HG03025 (cell line): Measurements from ENCODE around the gene NAALADL2.

ENCODE experiments used
- ATAC-seq: cut with Tn5 transposase; IDR thresholded peaks from one replicate; pipeline ENCODE4 v1.9.1; 2021; ENCODE audit warnings: mild to moderate bottlenecking, moderate library complexity; ENCODE audit not compliant: unreplicated experiment, low FRiP score

NAALADL2 gene

DNA sequence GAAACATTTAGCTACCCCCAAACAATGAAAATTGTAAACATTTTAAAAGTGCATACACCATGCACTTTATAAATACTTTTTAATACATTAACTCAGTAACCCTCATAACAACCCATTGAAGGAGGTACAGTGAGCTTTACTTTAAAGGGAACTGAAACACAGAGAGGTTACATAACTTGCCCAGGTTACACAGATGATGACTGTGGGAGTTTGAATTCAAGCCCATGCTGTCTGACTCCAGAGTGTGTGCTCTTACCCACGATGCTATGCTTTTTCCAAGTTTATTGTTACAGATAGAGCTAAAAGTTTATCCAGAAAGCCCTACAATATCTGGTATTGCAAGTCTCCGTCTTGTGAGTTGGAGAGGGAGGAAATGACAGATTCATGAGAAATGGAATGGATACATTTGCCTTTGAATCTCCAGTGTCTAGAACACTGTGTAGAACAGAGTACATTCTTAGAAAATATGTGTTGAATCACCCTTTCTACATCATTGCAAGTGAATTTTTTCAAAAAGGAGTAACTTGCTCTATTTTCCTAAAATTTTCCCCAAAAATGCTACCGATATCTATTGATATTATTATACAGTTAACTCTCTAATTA is 428.3 kb downstream of the NAALADL2 start:
- peak; percentile 100 for ATAC-seq

DNA sequence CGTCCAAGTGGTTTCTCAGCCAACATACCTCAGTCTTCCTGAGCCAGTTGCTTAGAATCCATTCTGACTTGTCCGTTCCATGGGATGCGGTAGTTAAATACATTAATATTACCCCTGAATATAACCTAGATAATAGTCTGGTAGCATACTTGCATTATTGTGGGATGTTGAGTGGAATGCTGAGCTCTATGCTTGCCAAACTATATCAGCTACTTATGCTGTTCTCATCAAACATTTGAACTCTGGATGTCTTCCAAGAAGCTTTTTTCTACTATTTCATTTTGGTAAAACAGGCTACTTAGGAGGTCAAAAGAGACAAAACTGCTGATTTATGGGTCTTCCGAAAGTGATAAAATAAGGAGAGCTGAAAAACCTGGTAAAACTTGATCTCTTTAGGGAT is 429.5 kb downstream of the NAALADL2 start:
- ATAC-seq: no peak

DNA sequence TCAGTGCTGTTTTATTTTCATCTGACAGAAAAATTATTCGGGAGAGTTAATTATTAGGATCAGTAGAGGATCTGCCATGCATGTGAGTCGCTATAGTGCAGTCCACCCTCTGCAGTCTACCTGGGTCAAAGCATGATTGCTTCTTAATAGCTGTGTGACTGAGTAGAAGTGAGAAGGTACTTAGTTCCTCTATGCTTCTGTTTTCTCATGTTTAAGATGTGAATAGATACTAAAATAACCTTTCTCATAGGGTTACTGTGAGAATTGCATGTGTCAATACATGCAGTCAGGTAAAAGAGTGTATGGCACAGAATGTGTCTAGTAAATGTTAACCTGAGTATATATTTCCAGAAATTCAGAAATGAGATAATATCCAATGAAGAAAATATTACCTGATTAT is 435.7 kb downstream of the NAALADL2 start:
- ATAC-seq: no peak

DNA sequence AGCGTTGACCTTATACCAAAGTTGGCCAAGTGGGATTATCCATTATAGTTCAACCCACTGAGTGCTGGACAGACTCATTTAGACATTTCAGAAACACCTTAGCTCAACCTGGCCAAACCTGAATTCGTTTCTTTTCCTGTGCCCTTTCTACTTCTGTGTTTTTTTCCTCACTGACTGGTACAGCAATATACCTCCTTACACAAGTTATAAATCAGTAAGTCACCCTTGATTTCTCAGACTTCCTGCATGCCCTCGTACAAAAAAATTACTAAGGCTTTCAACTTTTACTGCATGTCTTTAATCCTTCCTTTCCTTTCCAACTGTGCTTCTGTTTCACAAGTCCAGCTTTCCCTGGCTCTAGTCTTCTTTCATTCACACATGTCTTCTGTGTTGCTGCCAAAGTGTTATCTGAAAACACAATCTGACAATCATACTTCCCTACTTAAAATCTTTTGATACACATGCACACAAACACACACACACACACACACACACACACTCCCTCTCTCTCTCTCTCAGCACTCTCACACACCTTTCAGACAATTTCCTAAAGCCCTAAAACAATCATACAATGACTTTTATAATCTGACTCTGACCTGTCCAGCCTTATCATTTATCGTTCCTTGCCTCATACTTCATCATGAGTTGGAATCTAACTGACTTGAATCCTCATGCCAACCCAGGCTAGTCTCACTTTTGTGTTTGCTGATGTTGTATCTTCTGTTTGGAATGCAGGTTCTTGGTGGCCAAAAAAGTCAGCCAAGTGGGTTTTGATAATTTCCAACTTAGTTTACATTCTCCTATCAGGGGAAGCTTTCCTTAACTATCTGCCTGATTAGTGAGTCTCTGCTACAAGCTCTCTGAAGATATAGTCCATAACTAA is 436.4 kb downstream of the NAALADL2 start:
- no peak for ATAC-seq

DNA sequence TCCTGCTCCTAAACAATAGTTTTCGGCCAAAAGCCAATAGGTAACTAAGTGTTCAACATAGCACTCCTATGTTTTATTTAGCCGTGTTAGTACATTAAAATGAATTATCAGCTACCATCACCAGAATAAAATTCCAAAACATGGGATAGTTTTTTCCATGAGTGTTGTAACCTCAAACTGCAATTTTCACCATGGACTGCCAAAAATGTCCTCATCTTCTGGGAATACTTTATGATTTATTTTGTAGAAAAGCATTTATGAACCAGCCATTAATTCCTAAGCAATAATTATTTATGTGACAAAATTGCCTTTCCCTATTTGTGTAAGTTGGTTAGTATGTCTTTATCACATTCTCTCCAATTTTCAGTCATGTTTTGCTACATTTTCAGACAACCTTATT is 438.1 kb downstream of the NAALADL2 start:
- no peak for ATAC-seq

DNA sequence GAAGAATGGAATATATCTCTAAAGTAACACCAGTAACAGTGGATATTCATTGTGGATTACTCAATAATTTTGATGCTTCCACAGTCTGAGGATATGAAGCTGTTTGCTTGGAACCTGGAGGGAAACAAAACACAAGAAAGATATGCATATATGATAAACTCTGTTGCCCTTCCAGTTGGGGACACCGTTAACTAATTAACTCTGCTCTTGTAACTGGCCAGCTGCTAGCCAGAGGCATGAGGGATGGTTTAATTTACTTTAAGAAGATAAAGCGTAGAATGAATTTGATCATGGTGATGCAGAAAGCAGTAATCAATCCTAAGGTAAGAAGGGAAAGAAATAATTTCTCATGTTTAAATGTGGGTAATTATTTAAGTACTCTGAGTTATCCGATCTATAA is 442.6 kb downstream of the NAALADL2 start:
- no peak for ATAC-seq

DNA sequence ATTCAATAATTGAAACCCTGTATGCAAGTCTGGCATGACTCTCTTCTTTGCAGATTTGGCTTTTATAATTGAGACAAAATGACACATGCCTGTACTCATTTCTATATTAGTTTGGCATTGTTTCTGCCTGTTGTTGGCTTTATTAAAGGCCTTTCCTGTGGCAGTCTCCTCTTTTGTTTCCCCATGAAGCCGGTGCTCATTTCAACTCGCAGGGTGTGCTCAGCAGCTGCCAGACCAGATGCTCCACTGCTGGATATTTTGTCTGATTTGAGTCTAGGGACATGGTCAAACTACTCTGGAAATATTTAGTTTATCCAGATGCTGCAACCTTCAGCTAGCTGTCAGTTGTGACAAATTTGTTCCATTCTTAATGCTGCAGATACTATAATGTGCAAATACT is 445.3 kb downstream of the NAALADL2 start:
- no peak for ATAC-seq

DNA sequence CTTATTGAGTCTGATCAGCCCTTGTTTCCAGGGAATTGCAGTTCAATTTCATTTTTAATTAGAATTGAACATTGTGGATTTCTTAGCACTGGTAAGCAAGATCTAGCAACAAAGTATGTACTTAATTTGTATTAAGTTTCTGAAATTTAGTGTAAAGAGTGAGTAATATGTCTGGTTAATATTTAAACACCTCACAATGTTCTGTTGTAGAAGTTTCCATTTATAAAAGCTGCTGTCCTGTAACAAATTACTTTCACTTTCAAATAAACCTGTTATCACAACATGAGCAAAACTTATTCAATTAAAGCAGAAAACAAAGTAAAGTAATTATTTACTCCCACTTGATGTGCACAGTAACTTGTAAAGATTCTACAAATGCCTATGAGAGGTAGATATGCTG is 448.5 kb downstream of the NAALADL2 start:
- ATAC-seq: no peak

DNA sequence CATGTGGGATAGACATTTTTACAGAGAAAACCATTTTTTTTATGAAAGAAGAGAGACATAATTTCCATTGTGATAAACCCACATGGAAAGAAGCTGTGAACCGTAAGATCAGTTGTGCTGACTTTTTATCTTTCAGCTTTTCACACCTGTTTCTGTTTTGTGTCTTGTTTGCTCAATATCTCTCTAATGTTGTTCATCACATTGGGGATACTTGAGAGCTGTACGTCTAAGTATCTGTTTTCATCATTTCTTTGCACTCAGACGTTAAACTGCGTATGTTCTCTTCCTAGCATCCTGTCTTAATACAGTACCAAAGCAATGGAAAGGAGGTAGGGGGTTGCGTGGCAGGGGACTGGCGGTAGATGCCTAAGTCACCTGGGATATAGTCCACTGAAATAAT is 449.0 kb downstream of the NAALADL2 start:
- no peak for ATAC-seq

DNA sequence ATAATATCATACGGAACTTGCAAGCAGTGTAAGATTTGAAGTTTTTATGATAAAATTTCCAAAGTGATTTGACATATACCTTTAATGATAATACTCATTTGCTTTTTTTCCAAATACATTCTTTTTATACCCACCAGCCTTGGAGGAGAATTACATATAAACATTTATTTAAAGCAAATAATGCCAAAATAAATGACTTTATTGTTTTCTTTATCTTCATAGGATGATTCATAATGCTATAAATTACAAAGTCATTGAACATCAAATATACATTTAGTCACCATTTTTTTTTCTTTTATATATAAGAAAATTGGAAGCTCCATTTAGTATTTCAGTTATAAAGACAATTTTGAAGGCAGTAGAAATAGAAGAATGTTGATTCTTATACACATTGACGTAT is 450.9 kb downstream of the NAALADL2 start:
- ATAC-seq: no peak

DNA sequence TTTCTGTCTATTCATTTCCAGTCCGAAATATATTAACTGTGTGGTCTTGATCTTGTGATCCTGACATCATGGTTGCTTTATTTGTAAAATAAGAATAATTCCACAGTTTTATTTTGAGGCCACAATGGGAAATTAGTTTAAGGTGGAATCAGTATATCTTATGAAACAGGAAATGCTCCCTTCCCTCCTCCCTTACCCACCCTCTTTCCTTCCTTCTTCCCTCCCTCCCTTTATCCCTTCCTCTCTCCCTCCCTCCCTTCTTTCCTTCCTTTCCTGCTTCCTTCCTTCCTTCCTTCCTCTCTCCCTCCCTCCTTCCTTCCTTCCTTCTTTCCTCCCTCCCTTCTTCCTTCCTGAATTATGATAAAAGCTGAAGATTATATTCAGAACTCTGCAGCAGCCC is 452.3 kb downstream of the NAALADL2 start:
- ATAC-seq: no peak

DNA sequence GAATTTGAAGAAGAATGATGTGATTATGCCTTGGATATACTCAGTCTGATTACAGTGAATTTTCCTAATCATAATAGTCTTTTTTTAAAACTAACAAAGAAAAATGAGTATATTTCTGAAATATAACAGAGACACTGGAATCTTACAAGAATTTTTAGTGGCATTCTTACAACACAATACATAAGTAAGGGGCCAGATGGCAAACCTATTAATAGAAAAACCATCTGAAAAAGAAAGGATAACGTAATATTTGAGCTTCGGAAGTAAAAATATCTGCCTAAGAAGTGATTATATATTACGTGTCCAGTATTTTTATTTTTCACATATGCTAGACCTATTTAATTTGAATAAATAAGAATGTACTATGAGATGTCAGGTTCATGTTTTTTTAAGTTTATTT is 452.8 kb downstream of the NAALADL2 start:
- no peak for ATAC-seq

DNA sequence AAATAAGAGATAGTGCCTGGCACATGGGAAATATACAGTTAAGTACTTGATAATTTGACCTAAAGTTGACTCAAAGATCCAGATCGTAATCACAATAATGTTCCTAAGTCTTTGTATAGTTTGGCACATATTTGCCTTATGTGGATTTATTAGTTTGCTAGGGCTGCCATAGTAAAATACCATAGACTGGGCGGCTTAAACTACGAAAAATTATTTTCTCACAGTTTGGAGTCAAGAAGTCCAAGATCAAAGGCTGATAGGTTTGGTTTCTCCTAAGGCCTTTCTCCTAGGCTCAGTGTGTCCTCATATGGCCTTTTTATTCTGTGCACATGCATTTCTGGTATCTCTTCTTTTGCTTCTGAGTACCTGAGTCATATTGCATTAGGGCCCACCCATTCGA is 453.7 kb downstream of the NAALADL2 start:
- no peak for ATAC-seq

DNA sequence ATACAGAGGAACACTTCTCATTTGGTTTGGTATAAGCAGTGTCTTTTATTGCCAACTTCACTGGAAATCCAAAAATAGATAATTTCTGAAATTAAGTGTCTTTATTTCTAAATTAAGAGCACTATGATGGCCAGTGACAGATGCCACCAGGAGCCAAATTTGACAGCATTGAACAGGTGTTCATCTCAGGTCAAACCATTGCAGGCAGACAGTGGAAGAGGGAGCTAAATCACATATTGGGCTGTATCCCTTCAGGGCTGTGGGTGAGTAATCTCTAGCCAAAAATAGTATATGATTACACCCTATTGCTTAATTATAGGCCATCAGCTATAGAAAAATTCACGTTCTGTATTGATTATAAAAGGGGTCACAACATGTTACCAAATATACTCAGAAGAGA is 457.7 kb downstream of the NAALADL2 start:
- no peak for ATAC-seq

DNA sequence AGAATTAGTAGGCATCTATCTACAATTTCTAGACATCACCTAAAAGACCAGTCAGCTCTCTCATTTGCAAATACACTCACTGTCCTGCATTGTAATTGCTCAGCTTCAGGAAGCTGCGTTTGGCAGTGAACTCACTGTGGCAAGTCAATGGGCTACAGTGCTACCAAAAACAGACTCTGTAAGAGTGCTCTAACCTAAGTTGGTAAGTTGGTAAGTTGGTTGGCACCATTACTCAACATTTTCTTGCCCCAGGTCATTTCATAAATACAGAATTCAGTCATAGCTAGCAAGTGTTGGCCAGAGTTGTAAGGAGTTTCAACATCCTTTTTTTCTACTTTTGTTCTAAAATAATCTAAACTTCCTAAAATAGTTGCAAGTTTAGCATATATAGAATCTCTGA is 466.3 kb downstream of the NAALADL2 start:
- no peak for ATAC-seq

DNA sequence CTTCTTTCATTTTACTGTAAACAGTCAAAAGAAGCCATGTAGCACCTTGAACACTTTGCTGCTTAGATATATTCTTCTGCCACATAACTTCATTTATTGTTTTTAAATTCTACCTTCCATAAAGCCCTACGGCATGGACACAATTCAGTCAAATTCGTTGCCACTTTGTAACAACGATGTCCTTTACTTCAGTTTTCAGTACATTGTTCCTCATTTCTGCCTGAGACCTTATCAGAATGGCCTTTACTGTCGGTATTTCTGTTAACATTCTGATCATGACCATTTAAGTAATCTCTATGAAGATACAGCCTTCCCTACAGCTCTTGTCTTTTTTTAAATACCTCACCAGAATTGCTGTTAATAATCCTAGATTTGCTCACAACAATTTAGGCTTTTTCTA is 466.9 kb downstream of the NAALADL2 start:
- ATAC-seq: no peak

DNA sequence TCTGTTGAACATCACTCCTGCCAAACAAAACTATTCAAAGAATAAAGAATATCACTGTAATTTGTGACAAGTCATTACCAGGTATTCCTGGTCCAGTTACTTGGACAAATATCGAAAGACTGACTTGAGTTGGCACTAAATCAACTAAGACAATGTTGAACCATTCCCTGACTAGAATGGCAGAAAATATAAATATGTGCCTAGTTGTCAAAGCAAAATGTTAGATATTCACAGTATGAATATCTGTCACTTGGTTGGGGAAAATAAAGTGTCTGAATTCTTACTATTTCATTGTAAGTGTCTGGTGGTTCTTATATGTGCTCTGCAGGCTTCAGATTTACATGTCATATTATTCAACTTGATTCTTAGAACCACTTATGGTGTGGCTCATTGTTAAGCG is 470.2 kb downstream of the NAALADL2 start:
- no peak for ATAC-seq

DNA sequence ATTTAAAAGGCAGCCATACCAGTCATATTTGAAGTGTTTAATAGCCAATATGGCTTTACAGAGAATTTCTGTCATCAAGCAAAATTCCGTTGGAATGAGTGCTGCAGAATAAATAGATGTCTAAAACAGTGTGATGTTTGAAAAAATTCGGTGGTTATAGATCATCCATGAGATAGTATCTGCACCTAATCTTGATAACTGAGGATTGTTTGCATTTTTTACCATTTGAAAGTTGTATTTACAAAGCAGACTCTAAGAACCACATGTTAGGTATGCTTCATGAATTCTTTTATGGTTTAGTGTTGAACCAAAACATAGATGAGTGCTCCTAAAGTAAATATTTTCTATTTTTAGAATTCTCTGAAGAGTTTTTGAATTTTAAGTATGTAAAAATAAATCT is 476.1 kb downstream of the NAALADL2 start:
- ATAC-seq: no peak

DNA sequence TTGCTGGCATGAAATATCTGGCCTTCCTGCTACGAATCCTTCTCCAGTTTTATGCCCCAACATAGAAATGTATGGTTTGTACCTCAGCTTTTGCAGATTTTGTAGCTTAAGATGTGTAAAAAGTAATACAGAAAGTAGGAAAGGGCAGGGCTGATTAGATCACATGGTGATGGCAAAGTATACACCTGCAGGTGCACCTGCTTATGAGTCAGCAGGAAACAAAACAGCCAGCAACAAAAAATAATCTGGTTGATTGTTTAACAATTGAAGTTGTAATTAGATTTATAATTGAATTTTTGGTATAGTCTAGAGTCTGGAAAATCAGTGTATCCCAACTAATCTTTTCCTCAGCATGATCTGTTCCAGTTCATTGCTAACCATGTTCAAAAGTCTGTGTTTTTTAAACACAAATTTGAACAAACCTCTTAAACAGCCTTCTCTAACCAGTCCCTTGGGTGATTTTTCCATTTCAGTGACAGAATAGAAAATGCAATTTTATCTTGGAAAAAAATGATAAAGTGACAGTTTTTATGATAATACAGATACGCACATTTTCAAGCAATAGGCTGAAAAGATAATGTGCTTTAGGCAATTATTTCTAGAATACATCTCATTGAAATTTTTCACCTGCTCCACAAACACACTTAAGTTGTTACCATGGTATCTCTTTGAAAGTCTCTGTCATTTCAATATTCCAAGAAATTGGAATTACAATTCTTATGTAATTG is 477.4 kb downstream of the NAALADL2 start:
- no peak for ATAC-seq

DNA sequence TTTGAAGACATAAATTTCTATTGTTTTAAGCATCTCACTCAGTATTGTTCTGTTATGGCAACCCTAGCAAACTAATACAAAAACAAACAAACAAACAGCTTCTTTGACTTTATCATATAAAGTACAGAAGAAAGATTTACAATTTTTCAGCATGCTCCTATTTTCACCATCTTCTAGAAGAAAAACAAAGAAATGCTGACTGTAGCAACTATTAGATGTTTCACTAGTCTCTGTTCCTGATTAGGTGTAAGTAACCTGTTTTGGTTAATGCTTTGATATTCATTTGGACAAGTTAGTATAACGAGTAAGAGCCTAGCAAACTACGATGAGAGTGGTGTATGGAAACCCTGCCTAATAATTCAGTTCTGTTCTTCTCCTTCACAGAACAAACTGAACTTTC is 478.5 kb downstream of the NAALADL2 start:
- no peak for ATAC-seq

DNA sequence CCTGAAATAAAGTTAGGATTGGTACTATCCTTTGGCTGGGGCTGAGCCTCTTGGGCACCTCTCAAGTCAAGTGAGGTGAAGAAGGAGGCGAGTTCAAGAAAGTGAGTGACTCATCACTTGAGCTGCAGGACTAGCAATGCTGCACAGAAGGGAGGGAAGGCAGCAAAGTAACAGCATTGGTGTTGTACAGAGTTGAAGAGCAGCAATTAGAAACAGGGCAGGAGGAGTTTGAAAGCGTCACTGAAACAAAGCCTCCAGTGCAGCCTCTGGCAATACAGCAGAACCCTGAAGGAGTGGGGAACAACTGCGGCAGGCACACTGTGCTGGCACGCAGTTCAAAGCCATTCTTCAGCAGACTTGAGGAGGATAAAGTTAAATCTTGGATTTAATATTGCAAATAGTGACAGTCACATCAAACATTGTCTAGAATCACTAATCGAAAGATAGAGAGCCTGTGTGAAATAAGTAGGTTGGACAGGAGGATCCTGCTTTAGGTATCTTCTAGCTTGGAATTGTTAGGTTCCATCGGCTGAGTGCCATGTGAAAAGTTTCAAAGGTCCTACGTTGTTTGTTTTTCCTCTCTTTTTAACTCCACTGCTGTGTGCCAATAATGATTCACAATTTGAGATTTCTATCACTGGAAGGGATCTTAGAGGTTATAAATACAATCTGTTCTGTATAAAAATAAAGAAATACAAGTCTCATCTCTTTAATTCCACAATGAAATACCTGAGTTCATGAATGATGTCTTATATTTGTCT is 479.8 kb downstream of the NAALADL2 start:
- ATAC-seq: no peak
